Right kidney (tissue), 1 donor: ENCODE results near the gene GLB1L.
"Not testable (repeated sequence)": the region's sequence is repeated elsewhere in the genome, so short reads cannot be mapped to it uniquely, and the experiment has no call there.

ENCODE experiments used
- DNase-seq: peaks from one replicate; pipeline ENCODE4 v3.0.0-alpha.2; 2016

GLB1L gene

DNA sequence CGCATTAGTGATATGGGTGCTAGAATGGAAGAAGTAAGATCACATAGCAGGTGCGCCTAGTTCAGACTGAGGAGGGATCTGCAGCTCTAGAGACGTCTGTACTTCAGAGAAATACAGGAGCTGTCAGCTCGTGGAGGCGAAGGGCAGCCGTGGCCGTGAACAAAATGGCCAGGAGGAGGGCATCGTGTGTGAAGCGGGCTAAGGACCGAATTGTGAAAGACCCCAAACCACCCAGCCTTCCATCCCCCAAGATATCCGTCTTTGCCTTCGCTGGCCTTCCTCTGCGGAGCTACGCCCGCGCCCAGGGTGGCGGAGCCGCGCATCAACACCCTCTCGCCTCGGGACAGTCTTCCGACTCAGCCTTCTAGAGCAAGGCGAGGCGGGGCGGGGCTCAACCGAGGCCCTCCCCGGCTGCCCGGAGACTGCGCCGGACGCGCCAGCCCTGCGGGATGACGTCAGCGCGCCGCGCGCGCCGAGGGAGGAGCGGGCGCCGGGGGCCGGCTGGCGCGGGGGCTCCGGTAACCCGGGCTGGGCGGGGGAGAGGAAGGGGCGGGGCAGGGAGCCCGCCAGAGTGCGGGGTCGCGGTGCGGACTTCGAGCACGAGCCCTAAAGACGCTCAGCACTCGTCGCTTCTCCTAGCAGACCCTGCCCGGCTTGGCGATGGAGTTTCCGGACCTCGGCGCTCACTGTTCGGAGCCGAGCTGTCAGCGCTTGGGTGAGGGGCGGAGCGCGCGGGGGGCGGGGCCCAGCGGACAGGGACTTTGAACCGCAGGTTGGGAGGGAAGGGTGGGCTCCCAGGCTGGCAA is 38.7 kb downstream of the GLB1L start, which contains the start of gene ZFAND2B:
Gene ZFAND2B (plus strand): TSS at position 455 of the 806 bp plus-strand sequence. CDS start 206 bp downstream, at position 661.
- peak; percentile 96 for DNase-seq

GRCh38 chr2:219205981-219206327 is 39.3 kb downstream of the GLB1L start:
- DNase-seq: no peak

DNA sequence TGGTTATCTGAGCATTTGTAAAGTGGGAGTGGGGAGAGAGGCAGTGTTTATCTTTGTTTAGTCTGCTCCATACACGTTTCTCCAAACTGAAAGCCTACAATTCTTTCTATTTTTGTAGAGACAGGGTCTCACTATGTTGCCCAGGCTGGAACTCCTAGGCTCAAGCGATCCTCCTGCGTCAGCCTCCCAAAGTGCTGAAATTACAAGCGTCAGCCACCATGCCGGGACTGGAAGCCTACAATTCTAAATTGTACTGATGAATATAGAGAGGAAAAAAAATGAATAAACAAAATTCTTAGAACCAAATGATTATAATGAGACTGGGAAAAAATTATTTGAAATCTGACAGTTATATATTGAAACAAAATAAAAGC is 40.1 kb downstream of the GLB1L start:
- DNase-seq: no peak

DNA sequence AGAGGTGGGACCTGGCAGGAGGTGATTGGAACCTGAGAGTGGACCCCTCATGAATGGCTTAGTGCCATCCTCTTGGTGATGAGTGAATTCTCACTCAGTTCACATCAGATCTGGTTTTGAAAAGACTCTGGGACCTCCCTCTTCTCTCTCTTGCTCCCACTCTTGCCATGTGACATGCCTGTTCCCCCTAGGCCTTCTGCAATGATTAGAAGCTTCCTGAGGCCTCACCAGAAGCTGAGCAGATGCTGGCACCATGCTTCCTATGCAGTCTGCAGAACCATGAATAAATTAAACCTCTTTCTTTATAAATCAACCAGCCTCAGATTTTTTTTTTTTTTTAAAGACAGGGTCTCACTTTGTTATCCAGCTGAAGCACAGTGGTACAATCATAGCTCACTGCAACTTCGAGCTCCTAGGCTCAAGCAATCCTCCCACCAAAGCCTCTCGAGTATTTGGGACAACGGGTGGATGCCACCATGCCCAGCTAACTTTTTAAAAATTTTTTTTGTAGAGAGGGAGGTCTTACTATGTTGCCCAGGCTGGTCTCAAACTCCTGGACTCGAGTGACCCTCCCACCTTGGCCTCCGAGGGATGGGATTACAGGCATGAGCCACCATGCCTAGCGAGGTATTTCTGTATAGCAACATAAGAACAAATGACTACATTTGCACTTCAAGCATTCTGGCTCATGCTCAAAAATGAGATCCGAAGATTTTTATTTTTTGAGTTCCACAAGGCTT is 40.6 kb downstream of the GLB1L start:
- no peak for DNase-seq

- not testable (repeated sequence) for DNase-seq
Measured at GRCh38 chr2:219201331-219201730, 43.9 kb downstream of the GLB1L start.

- not testable (repeated sequence) for DNase-seq
Measured at GRCh38 chr2:219200502-219201326, 44.5 kb downstream of the GLB1L start.

DNA sequence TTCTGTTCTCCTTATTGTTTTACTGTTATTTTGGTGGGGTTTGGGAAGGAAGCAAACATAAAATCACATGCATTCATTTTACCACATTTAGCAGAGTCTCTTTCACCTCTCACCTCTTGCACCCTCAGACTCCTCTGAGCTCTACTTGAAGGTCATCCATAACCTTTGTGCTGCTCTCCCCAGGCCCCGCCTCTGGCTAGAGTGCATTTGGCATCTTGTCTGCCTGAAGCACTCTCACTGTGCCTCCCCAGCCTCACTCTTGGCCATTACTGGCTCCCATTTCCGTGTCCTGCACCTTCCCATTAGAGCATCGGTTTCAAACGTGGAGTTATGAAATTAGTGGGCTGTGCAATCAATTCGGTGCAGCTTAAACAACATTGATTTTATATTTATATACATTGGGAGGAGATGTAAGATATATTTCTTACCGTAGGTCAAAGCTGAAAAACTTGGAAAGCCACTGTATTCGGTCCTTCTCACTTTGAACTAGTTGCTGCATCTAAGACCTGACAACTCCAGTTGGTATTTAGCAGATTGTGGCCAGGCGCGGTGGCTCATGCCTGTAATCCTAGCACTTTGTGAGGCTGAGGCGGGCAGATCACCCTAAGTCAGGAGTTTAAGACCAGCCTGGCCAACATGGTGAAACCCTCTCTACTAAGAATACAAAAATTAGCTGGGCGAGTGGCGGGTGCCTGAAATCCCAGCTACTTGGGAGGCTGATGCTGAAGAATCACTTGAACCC is 45.6 kb downstream of the GLB1L start:
- DNase-seq: no peak

GRCh38 chr2:219198974-219199373 is 46.3 kb downstream of the GLB1L start:
- no peak for DNase-seq

DNA sequence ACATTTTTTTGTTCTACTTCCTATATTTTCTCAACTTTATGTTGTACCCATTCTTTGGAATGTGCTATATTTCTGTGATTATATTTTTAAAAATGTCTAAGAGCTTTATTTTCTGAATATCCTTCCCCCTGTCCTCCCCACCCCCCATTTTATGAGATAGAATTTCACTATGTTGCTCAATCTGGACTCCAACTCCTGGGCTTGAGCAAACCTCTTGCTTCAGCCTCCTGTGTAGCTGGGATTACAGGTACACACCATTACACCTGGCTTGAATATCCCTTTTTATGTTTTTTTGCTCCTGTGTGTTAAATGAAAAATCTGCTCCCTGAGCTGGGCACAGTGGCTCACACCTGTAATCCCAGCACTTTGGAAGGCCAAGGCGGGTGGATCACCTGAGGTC is 47.9 kb downstream of the GLB1L start:
- DNase-seq: no peak

DNA sequence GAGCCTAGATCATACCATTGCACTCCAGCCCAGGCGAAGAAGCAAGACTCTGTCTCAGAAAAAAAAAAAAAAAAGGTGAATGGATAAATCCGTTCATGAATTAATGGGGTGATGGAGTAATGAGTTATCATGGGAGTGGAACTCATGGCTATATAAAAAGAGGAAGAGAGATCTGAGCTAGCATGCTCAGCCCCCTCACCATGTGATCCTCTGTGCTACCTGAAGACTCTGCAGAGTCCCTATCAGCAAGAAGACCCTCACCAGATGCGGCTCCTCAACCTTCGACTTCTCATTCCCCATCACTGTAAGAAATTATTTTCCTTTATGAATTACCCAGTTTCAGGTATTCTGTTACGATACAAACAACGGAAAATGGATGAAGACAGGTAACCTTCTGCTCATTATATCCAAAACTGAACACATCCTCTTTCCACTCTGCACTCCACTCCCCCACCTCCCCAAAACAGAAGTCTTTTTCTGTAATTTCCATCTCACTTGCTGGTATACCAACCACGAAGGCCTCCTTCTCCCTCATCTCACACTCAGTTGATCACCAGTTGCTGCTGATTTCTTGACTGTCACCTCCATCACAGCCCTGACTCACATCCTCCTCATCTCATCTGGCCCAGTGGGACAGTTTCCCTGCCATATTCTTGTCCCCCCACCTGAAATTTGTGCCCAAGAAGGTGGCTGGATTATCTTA is 58.3 kb downstream of the GLB1L start:
- no peak for DNase-seq
